Measurements from ENCODE around the gene NAPG.
"Not testable (repeated sequence)": the region's sequence is repeated elsewhere in the genome, so short reads cannot be mapped to it uniquely, and the experiment has no call there.

Gene NAPG

DNA sequence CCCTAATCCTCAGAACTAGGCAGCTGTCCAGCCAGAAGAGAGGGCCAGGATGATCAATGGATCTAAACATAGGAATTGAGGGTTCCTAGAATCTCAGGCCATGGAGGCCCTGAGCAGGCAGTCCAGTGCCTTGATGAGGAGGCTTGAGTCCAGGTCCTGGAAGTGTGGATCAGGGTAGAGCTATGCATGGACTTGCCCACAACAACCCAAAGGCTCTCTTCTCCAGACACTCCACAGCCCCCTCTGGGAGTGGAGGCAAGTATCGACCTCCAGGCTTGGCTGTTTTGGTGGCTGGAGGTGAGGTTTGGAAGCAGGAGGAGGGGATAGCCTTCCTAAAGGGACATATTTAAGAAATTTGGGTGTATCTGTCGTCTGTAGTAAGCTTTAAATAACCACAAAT is 45.7 kb downstream of the NAPG start:
- Mint-ChIP-seq H3K27ac (no peak overlapping the region), H3K4me1 (ENCODE audit: low read depth) (no peaks in the 10 kb centered on the region), H3K27me3 (ENCODE audit: low read depth) (no peaks in the 10 kb centered on the region), H3K36me3 (ENCODE audit: low read depth) (no peaks in the 10 kb centered on the region), H3K9me3 (no peaks in the 10 kb centered on the region), H3K4me3 (no peak overlapping the region)

- H3K4me1 Mint-ChIP-seq (ENCODE audit: low read depth); H3K27ac Mint-ChIP-seq; H3K9me3 Mint-ChIP-seq; H3K4me3 Mint-ChIP-seq; H3K36me3 Mint-ChIP-seq (ENCODE audit: low read depth); H3K27me3 Mint-ChIP-seq (ENCODE audit: low read depth): not testable (repeated sequence)
These were observed 47.4 kb downstream of the NAPG start for GRCh38 chr18:10573261-10573660.

- H3K36me3 Mint-ChIP-seq (ENCODE audit: low read depth); H3K9me3 Mint-ChIP-seq; H3K4me3 Mint-ChIP-seq; H3K27me3 Mint-ChIP-seq (ENCODE audit: low read depth); H3K4me1 Mint-ChIP-seq (ENCODE audit: low read depth); H3K27ac Mint-ChIP-seq: not testable (repeated sequence)
These were observed 48.6 kb downstream of the NAPG start for GRCh38 chr18:10574412-10574811.

DNA sequence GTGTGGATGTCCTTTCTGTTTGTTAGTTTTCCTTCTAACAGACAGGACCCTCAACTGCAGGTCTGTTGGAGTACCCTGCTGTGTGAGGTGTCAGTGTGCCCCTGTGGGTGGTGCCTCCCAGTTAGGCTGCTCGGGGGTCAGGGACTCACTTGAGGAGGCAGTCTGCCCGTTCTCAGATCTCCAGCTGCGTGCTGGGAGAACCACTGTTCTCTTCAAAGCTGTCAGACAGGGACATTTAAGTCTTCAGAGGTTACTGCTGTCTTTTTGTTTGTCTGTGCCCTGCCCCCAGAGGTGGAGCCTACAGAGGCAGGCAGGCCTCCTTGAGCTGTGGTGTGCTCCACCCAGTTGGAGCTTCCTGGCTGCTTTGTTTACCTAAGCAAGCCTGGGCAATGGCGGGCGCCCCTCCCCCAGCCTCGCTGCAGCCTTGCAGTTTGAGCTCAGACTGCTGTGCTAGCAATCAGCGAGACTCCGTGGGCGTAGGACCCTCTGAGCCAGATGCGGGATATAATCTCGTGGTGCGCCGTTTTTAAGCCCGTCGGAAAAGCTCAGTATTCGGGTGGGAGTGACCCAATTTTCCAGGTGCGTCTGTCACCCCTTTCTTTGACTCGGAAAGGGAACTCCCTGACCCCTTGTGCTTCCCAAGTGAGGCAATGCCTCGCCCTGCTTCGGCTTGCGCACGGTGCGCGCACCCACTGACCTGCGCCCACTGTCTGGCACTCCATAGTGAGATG is 52.2 kb downstream of the NAPG start:
- not testable (repeated sequence) for H3K4me1 Mint-ChIP-seq (ENCODE audit: low read depth); H3K36me3 Mint-ChIP-seq (ENCODE audit: low read depth); H3K9me3 Mint-ChIP-seq; H3K27me3 Mint-ChIP-seq (ENCODE audit: low read depth)
- Mint-ChIP-seq H3K27ac (peak overlapping the region; percentile 45), H3K4me3 (peak overlapping the region; percentile 25)

GRCh38 chr18:10578573-10578899 is 52.7 kb downstream of the NAPG start:
- H3K27me3 Mint-ChIP-seq (ENCODE audit: low read depth); H3K36me3 Mint-ChIP-seq (ENCODE audit: low read depth); H3K4me1 Mint-ChIP-seq (ENCODE audit: low read depth); H3K27ac Mint-ChIP-seq; H3K4me3 Mint-ChIP-seq; H3K9me3 Mint-ChIP-seq: not testable (repeated sequence)

- no peaks in the 10 kb centered on the region for H3K36me3 Mint-ChIP-seq (ENCODE audit: low read depth)
- no peaks in the 10 kb centered on the region for H3K27me3 Mint-ChIP-seq (ENCODE audit: low read depth)
- H3K4me1 Mint-ChIP-seq (ENCODE audit: low read depth), result peaks cover 8% of the 10 kb centered on the region
- peaks cover 6% of the 10 kb centered on the region for H3K9me3 Mint-ChIP-seq
- H3K4me3 Mint-ChIP-seq, result no peak overlapping the region
- no peak overlapping the region for H3K27ac Mint-ChIP-seq
These were observed 53.4 kb downstream of the NAPG start for GRCh38 chr18:10579079-10579867.

DNA sequence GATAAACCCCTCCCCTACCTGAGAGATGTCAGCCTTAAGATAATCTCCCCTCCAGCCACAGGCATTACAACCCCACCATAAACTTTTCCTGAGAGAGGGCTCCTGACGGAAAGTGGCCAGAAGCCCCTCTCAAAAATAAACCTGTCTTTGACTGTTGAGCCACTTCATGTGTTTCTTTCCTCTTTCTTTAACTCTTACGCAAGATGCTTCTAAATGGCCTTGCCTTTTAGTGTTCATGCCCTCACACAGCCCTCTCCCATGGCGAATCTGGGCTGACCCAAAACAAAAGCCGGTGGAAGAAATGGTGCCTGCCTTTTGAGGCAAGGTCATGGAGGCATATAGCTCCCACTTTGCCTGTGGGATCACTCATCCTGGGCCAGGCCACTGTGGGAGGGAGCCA is 54.4 kb downstream of the NAPG start:
- H3K27me3 Mint-ChIP-seq (ENCODE audit: low read depth), result peaks cover 5% of the 10 kb centered on the region
- H3K4me3 Mint-ChIP-seq, result no peak overlapping the region
- peaks cover 6% of the 10 kb centered on the region for H3K9me3 Mint-ChIP-seq
- no peak overlapping the region for H3K27ac Mint-ChIP-seq
- peaks cover 8% of the 10 kb centered on the region for H3K4me1 Mint-ChIP-seq (ENCODE audit: low read depth)
- no peaks in the 10 kb centered on the region for H3K36me3 Mint-ChIP-seq (ENCODE audit: low read depth)

DNA sequence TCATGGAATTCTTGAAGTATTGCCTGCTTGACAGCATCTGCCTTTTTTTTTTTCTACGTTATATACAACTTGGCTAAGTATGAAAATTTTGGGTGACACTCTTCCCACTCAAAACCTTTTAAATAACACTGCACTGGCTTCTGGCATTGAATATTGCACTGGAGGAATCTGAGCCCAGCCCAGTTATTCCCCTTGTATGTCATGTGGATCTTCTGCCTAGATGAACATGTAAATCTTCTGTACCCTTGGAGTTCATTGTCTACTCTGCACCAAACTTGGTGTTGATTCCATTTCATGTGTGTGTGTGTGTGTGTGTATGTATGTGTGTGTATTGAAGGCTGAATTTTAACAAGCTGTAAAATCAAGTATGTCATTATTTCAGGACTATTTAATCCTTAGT is 59.4 kb downstream of the NAPG start:
- Mint-ChIP-seq H3K9me3 (peaks cover 1% of the 10 kb centered on the region), H3K36me3 (ENCODE audit: low read depth) (no peaks in the 10 kb centered on the region), H3K27me3 (ENCODE audit: low read depth) (peaks cover 19% of the 10 kb centered on the region), H3K4me3 (no peak overlapping the region), H3K4me1 (ENCODE audit: low read depth) (peaks cover 2% of the 10 kb centered on the region), H3K27ac (no peak overlapping the region)

- H3K36me3 Mint-ChIP-seq (ENCODE audit: low read depth), result no peaks in the 10 kb centered on the region
- H3K27me3 Mint-ChIP-seq (ENCODE audit: low read depth), result peaks cover 25% of the 10 kb centered on the region
- no peak overlapping the region for H3K27ac Mint-ChIP-seq
- no peaks in the 10 kb centered on the region for H3K9me3 Mint-ChIP-seq
- peaks cover 16% of the 10 kb centered on the region for H3K4me1 Mint-ChIP-seq (ENCODE audit: low read depth)
- H3K4me3 Mint-ChIP-seq, result no peak overlapping the region
These were observed 63.1 kb downstream of the NAPG start for GRCh38 chr18:10588975-10589374.

- peaks cover 16% of the 10 kb centered on the region for H3K4me1 Mint-ChIP-seq (ENCODE audit: low read depth)
- H3K4me3 Mint-ChIP-seq, result no peak overlapping the region
- no peaks in the 10 kb centered on the region for H3K9me3 Mint-ChIP-seq
- peaks cover 17% of the 10 kb centered on the region for H3K27me3 Mint-ChIP-seq (ENCODE audit: low read depth)
- no peaks in the 10 kb centered on the region for H3K36me3 Mint-ChIP-seq (ENCODE audit: low read depth)
- no peak overlapping the region for H3K27ac Mint-ChIP-seq
These were observed 64.6 kb downstream of the NAPG start for GRCh38 chr18:10590412-10590811.

DNA sequence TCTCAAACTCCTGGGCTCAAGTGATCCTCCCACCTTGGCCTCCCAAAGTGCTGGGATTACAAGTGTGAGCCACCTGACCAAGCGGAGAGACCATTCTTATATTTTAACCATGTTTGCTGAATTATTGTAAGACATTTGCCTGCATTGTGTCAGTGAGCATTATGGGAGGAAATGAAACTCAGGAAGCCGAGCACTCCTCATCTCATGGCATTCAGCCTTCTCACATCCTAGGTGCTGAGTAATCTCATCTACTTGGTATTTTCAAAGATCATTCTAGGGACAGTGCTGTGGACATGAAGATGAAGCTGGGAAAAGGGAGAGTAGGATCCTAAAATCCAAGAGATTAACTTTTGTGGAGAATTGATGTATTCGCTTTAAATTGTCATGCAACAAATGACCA is 66.1 kb downstream of the NAPG start:
- no peaks in the 10 kb centered on the region for H3K9me3 Mint-ChIP-seq
- H3K4me1 Mint-ChIP-seq (ENCODE audit: low read depth), result peaks cover 16% of the 10 kb centered on the region
- no peaks in the 10 kb centered on the region for H3K36me3 Mint-ChIP-seq (ENCODE audit: low read depth)
- peaks cover 10% of the 10 kb centered on the region for H3K27me3 Mint-ChIP-seq (ENCODE audit: low read depth)
- no peak overlapping the region for H3K4me3 Mint-ChIP-seq
- no peak overlapping the region for H3K27ac Mint-ChIP-seq

GRCh38 chr18:10593366-10594022 is 67.7 kb downstream of the NAPG start:
- not testable (repeated sequence) for H3K9me3 Mint-ChIP-seq; H3K36me3 Mint-ChIP-seq (ENCODE audit: low read depth); H3K4me3 Mint-ChIP-seq; H3K27ac Mint-ChIP-seq; H3K27me3 Mint-ChIP-seq (ENCODE audit: low read depth)
- H3K4me1 Mint-ChIP-seq (ENCODE audit: low read depth), result peaks cover 16% of the 10 kb centered on the region

DNA sequence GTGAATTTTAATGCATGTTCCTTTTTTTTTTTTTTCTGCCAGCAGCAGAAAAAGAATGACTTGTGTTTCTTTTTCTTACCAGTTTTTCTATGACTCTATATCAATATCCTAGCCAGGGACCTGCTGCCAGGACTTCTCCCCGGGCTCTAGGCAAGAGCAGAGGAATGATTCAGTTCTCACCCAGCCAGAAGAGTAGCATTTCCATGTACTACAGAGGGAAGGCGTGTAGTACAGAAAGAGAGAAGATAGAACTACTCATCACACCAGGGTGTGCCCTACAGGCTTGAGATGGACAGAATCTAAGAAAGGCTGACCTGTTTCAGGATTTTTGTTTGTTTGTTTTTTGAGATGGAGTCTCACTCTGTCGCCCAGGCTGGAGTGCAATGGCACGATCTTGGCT is 70.1 kb downstream of the NAPG start:
- not testable (repeated sequence) for H3K4me3 Mint-ChIP-seq; H3K27ac Mint-ChIP-seq; H3K9me3 Mint-ChIP-seq; H3K36me3 Mint-ChIP-seq (ENCODE audit: low read depth); H3K27me3 Mint-ChIP-seq (ENCODE audit: low read depth)
- H3K4me1 Mint-ChIP-seq (ENCODE audit: low read depth), result peaks cover 13% of the 10 kb centered on the region

DNA sequence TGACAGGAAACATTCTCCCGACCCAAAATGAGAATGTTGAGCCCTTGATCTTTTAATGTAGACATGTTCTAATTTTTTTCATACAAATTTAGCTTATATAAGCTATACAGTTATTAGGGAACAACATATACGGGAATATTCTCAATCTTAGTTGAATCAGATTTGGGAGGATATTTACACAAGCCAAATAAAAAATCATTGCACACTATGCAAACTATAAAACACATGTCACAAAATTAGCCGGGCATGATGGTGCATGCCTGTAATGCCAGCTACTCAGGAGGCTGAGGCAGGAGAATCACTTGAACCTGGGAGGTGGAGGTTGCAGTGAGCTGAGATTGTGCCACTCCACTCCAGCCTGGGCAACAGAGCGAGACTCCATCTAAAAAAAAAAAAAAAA is 71.9 kb downstream of the NAPG start:
- not testable (repeated sequence) for H3K4me1 Mint-ChIP-seq (ENCODE audit: low read depth)

DNA sequence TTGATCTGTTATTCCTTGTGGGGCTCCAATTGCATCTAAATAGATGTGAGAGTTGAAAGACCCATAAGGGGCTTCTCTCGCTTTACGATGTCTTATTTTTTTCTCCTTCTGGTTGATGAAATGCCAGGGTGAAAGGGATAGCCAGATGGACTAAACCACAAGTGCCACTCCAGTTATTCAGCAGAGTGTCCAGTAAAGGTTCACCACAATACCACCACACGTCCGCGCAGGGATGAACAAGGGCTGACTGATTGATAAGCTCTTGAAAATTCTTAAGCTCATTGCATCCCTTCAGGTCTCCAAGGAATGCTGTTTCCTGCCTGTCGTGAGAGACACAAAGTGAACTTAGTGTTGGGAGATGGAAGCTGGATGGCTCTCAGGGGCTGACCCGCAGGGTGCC is 74.9 kb downstream of the NAPG start:
- H3K27ac Mint-ChIP-seq; H3K4me3 Mint-ChIP-seq; H3K36me3 Mint-ChIP-seq (ENCODE audit: low read depth); H3K27me3 Mint-ChIP-seq (ENCODE audit: low read depth); H3K4me1 Mint-ChIP-seq (ENCODE audit: low read depth); H3K9me3 Mint-ChIP-seq: not testable (repeated sequence)

More for the DNA sequence above, 71.9 kb downstream of the NAPG start:
- not testable (repeated sequence) for H3K4me3 Mint-ChIP-seq; H3K9me3 Mint-ChIP-seq; H3K27ac Mint-ChIP-seq; H3K36me3 Mint-ChIP-seq (ENCODE audit: low read depth); H3K27me3 Mint-ChIP-seq (ENCODE audit: low read depth)
